ENCODE data around the gene NOS1AP.

DNA sequence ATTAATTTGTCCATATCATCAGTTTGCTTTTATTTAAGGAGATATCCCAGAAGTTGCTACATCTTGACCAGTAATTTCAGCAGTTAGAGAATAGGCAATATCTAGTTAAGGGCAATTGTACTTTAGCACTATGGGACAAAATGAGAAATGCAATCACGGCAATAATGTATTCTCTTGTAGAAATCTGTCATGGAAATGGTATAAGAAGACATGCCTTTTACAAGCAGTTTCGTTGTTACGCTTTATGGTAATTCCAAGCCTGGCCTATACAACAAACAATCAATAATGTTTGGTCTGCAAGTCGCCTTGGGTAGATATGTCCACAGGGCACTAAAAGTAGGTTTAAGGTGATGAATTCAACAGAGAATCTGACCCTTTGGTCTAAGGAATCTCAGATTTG, 1.2 kb upstream of the NOS1AP start:
- no peak for TF ChIP-seq SUZ12 (IDR thresholded peaks at IDR 0.05; ENCODE audit: extremely low read depth, insufficient read depth, insufficient read length)
- TF ChIP-seq ZNF274 (IDR thresholded peaks at IDR 0.05; ENCODE audit: low read depth, low read length) = no peak
